Measurements from ENCODE around the gene API5. TPM values are rescaled to one million over a fixed set of nuclear protein-coding genes. Genes with fewer than 3 reads are reported as not detected.
A peak's percentile ranks its signal among the peaks of the same experiment; 100 is the strongest.

API5 gene
- polyA plus RNA-seq (2013, experiment 1 of 2): 107 TPM
- 116 TPM for polyA plus RNA-seq (2013, experiment 2 of 2)

DNA sequence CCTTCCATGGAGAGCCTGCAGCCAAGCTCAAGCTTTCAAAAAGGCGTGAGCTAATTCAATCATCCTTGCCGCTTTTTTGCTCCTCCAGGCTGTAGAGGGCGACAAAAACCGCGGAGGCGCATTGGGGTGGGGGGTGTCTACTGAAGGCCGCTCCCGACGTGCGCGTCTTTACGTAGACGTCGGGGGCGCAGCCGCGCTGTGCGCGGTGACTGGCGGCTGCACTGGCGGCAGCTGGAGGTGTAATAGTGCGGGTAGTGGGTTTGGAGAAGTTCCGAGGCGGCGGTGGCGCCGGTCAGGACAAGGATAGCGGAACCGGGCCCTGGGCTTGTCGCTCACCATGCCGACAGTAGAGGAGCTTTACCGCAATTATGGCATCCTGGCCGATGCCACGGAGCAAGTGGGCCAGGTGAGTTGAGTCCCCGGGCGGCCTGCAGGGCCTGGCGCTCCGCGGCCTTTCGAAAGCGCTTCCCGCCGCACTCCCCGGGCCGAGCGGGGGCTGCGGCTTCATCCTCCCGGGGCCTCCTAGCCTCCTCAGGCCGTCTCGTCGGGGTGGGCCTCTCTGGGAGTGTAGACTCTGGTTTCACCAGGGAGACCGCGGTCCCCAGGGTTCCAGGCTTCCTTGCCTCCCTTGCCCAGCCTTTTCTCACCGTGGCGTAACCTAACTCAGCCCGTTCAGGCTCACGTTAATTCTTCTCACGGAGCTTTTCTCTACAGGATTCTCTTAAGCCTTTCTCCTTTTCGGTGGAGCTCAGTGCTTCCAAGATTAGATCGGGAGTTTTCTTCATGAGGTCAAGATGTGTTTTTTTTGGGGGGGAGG lies at the start of gene API5:
Gene API5, plus strand, starts transcription at position 206 of the 817 bp plus-strand sequence. Its CDS starts 132 bp downstream, at position 338.
- H3K4me3 ChIP-seq (ENCODE audit: low read length): peak within 1 kb of the TSS; percentile 77
- under 1% methylated on average over 60 of the region's 60 CpGs for WGBS
- peak within 1 kb of the TSS; percentile 81 for H3K27ac ChIP-seq (ENCODE audit: low read depth, low read length)
- H3K9ac ChIP-seq (ENCODE audit: low read depth, low read length): peak within 1 kb of the TSS; percentile 94
- H3K4me1 ChIP-seq (ENCODE audit: insufficient read depth, low read length): peaks cover 9% of the 10 kb centered on the region; the same call in 1 of the 2 replicates
- no peaks in the 10 kb centered on the region for H3K9me3 ChIP-seq (ENCODE audit: insufficient read depth, low read depth, low read length)
- no peaks in the 10 kb centered on the region for H3K27me3 ChIP-seq (ENCODE audit: insufficient read depth, low read length)
- peaks cover 8% of the 10 kb centered on the region for H3K36me3 ChIP-seq (ENCODE audit: insufficient read depth, low read length)

DNA sequence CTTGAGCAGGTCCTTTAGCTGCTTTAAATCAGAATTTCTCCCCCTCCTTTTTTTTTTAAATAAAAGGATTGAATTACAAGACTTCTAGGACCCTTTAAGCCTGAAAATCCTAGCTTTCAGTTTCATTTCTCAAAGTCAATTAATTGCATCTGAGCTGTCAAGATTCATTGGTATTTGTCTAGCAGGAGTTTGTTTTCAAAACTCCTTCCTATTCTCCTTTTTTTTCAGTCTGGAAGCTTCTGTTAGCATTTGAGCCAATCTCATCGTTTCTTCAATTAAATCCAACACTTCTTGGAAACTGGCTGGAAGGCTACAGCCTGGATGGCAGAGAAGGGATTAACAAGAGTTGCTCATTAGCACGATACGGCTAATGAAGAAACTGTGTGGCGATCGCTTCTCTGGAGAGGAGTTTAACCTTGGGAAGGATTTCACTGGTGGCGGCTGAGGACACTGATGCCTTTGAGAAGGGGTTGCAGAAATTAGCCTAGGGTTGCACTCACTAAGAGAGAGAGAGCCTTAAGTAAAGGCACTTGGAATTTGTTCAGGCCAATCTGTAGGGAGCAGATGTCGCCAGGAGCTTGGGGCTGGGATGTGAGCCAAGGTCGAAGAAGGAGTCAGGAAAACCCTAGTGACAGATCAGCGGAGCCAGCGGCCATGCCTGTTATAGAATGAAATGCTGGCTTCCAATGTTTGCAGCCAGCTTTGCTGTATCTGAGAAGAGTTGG lies 43.8 kb upstream of the API5 start:
- Histone ChIP-seq H3K9me3 (ENCODE audit: insufficient read depth, low read depth, low read length) (0 out of 2 replicates have a peak, but pooled peaks cover 3% of the 10 kb centered on the region), H3K36me3 (ENCODE audit: insufficient read depth, low read length) (no peaks in the 10 kb centered on the region), H3K27me3 (ENCODE audit: insufficient read depth, low read length) (no peaks in the 10 kb centered on the region), H3K4me1 (ENCODE audit: insufficient read depth, low read length) (peaks cover 7% of the 10 kb centered on the region), H3K9ac (ENCODE audit: low read depth, low read length) (no peak overlapping the region), H3K4me3 (ENCODE audit: low read length) (no peak overlapping the region), H3K27ac (ENCODE audit: low read depth, low read length) (no peak overlapping the region)
- 93% methylated on average over 10 of the region's 10 CpGs for WGBS

DNA sequence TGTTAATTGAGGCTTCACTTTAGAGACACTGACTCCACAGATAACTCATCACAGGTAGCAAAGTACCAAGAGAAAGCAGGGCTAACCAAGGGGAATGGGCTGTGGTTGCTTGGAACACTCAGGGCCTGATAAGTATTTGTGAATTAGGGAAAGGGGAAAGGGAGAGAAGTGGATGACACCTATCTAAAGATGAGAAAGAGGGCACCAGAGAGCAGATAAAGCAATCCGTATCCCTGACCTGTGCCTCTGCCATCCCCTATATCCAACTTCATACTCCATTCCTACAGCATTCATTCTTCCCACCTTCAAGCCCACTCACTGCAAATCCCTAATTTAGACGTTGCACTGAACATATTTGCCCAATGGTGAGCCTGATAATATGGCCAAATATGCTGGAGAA lies 43.0 kb upstream of the API5 start:
- 0 out of 2 replicates have a peak, but pooled peaks cover 3% of the 10 kb centered on the region for H3K9me3 ChIP-seq (ENCODE audit: insufficient read depth, low read depth, low read length)
- 22% methylated on average over 2 of the region's 2 CpGs for WGBS
- peaks cover 7% of the 10 kb centered on the region for H3K4me1 ChIP-seq (ENCODE audit: insufficient read depth, low read length)
- H3K27ac ChIP-seq (ENCODE audit: low read depth, low read length): no peak overlapping the region
- no peaks in the 10 kb centered on the region for H3K27me3 ChIP-seq (ENCODE audit: insufficient read depth, low read length)
- no peaks in the 10 kb centered on the region for H3K36me3 ChIP-seq (ENCODE audit: insufficient read depth, low read length)
- no peak overlapping the region for H3K9ac ChIP-seq (ENCODE audit: low read depth, low read length)
- peak overlapping the region; percentile 13; the same call in 1 of the 2 replicates for H3K4me3 ChIP-seq (ENCODE audit: low read length)

DNA sequence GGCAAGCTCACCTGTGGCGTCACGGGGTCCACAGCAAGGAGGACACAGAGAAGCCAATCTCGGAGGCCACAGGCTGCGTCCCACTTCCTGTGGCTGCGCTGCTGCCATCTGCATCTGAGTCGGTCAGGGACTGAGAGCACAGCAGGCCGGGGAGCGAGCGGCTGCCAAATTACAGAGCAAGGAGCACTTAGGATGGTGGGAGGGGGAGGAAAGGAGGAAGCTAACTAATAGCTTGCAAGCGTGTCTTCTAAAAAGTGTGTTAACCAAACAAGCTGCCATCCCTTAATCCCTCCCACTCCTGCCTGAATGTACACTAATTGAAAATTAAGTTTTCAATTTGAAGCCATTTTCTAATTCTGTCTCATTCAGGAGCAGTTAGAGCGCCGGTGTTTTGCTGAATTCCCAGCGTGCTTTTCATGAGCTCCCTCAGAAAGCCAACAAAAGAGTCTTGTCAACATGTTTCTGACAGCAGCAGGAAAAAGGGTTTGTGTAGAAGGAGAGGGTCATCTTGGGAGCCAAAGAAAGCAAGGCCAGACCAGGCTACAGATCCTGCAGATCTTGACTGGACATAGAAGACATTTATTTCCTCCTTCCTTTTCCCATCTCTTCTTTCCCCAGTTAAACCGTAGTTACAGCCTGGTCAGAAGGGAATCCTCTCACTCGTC lies 42.4 kb upstream of the API5 start:
- H3K4me1 ChIP-seq (ENCODE audit: insufficient read depth, low read length): peaks cover 7% of the 10 kb centered on the region
- 0 out of 2 replicates have a peak, but pooled peaks cover 3% of the 10 kb centered on the region for H3K9me3 ChIP-seq (ENCODE audit: insufficient read depth, low read depth, low read length)
- H3K9ac ChIP-seq (ENCODE audit: low read depth, low read length): no peak overlapping the region
- no peaks in the 10 kb centered on the region for H3K36me3 ChIP-seq (ENCODE audit: insufficient read depth, low read length)
- H3K4me3 ChIP-seq (ENCODE audit: low read length): peak overlapping the region; percentile 13
- no peaks in the 10 kb centered on the region for H3K27me3 ChIP-seq (ENCODE audit: insufficient read depth, low read length)
- 54% methylated on average over 15 of the region's 15 CpGs for WGBS
- H3K27ac ChIP-seq (ENCODE audit: low read depth, low read length): no peak overlapping the region

DNA sequence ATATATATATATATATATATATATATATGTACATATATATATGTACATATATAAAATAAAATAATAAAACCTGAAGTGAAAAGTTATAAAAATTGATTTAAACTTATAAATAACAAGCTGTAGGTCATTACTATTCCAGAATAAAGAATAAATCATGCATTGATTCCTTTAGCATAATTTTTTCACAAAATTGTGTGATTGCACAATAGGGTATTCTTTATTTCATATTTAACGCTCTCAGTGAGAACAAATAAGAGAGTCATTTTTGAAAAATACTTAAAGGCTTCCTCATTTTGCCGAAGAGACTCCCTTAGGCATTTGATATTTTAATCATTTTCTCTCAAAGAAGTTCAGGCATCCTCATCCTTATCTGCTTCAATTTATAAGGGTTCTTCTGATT lies 41.3 kb upstream of the API5 start:
- Histone ChIP-seq H3K9ac (ENCODE audit: low read depth, low read length) (no peak overlapping the region), H3K4me1 (ENCODE audit: insufficient read depth, low read length) (peaks cover 7% of the 10 kb centered on the region), H3K4me3 (ENCODE audit: low read length) (no peak overlapping the region), H3K27ac (ENCODE audit: low read depth, low read length) (no peak overlapping the region), H3K27me3 (ENCODE audit: insufficient read depth, low read length) (no peaks in the 10 kb centered on the region), H3K36me3 (ENCODE audit: insufficient read depth, low read length) (no peaks in the 10 kb centered on the region), H3K9me3 (ENCODE audit: insufficient read depth, low read depth, low read length) (peaks cover 8% of the 10 kb centered on the region; the same call in 1 of the 2 replicates)
- WGBS: 93% methylated on average over 1 of the region's 2 CpGs

DNA sequence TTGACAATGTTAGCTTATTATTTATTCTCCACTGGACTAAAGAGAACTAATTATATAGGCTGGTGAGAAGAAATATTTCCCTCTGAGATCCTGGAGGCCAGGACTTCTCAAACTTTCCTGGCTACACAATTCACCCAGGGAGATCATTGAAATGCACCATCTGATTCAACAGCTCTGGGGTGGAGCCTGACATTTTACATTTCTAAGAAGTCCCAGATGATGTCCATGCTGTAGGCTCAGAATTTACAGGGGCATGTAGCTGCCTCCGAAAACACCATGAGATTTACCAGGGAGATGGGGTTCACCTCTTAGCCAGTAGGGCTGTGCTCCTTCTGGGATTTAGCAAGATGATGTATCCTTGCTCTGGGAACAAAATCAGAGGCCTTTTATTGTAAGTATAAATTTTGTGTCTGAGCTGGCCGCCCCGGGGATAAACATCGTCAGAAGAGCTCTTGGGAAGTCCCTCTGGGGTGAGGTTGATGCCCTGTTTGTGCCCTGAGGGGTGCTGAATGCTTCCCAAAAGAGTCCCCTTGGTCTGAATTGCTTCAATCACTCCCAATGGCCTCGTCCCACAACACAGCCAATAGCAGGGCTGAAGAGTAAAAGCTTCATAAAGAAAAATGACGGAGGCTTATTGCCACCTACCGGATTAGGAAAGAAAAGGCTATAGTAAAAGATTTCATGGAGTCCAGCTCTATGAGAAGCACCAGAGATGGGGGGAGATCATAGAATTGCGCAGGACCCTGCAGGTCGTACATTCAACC lies 33.4 kb upstream of the API5 start:
- peaks cover 6% of the 10 kb centered on the region; the same call in 1 of the 2 replicates for H3K9me3 ChIP-seq (ENCODE audit: insufficient read depth, low read depth, low read length)
- H3K27ac ChIP-seq (ENCODE audit: low read depth, low read length): no peak overlapping the region
- no peak overlapping the region for H3K4me3 ChIP-seq (ENCODE audit: low read length)
- H3K27me3 ChIP-seq (ENCODE audit: insufficient read depth, low read length): no peaks in the 10 kb centered on the region
- 63% methylated on average over 9 of the region's 9 CpGs for WGBS
- no peak overlapping the region for H3K9ac ChIP-seq (ENCODE audit: low read depth, low read length)
- no peaks in the 10 kb centered on the region for H3K36me3 ChIP-seq (ENCODE audit: insufficient read depth, low read length)
- peaks cover 7% of the 10 kb centered on the region; the same call in 1 of the 2 replicates for H3K4me1 ChIP-seq (ENCODE audit: insufficient read depth, low read length)

DNA sequence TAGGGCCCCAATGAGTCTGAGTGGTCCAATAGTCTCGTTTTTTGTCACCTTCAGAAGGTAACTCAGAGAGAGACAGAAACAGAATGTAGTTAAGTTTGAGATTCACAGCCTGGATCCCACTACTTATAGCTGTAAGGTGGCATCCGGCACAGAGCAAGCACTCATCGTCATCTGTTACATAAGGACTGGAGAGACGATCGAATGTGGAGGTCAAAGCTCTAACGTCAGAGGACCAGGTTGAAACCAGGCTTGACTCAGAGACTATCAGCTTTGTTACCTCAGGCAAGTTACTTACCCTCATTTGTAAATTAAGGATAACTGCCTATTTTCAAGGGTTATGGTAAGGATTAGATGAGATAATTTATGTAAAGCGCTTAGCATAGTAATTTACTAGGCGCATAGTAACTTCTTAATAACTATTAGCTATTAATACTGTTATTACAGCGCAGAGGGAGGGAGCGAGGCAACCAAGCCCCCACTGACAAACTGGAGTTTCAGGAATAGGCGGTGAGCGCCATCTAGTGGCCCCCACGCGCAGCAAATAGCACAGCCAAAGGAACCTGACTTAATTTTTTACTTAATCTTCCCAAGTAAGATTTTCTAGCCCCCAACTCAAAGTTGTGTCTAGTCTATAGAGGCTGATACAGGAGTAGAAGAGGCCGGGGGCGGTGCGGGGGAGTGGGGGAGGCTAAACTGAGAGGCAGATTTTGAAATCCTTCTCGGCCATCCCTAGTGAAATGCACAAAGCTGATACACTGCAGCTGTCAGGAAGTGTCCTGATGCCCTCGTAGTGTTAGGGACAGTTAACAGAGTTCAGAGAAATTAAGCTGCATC lies 29.0 kb upstream of the API5 start:
- no peak overlapping the region for H3K27ac ChIP-seq (ENCODE audit: low read depth, low read length)
- H3K27me3 ChIP-seq (ENCODE audit: insufficient read depth, low read length): no peaks in the 10 kb centered on the region
- WGBS: 39% methylated on average over 17 of the region's 19 CpGs
- H3K9me3 ChIP-seq (ENCODE audit: insufficient read depth, low read depth, low read length): no peaks in the 10 kb centered on the region
- peaks cover 7% of the 10 kb centered on the region for H3K4me1 ChIP-seq (ENCODE audit: insufficient read depth, low read length)
- H3K36me3 ChIP-seq (ENCODE audit: insufficient read depth, low read length): no peaks in the 10 kb centered on the region
- H3K9ac ChIP-seq (ENCODE audit: low read depth, low read length): no peak overlapping the region
- H3K4me3 ChIP-seq (ENCODE audit: low read length): no peak overlapping the region

DNA sequence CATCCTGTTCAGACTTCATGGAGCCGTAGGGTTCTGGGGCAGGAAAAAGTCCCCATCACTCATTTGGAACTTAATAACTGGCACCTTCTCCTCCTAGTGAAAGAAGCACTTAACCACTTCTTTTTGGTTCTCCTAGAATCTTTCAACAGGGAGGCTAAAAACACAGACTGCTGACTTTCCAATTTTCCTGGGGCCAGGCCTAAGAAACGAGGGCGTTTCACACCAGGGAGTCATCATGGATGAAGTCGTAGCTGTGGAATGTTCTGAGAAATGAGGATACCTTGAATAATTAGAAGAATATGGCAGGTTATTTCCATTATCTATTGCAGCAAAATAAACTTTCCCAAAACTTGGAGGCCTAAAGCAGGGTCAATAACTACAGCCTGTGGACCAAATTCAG lies 26.0 kb upstream of the API5 start:
- 79% methylated on average over 4 of the region's 4 CpGs for WGBS
- H3K4me1 ChIP-seq (ENCODE audit: insufficient read depth, low read length): peaks cover 3% of the 10 kb centered on the region; the same call in 1 of the 2 replicates
- no peak overlapping the region for H3K9ac ChIP-seq (ENCODE audit: low read depth, low read length)
- no peaks in the 10 kb centered on the region for H3K27me3 ChIP-seq (ENCODE audit: insufficient read depth, low read length)
- H3K9me3 ChIP-seq (ENCODE audit: insufficient read depth, low read depth, low read length): 0 out of 2 replicates have a peak, but pooled peaks cover 4% of the 10 kb centered on the region
- H3K36me3 ChIP-seq (ENCODE audit: insufficient read depth, low read length): no peaks in the 10 kb centered on the region
- no peak overlapping the region for H3K27ac ChIP-seq (ENCODE audit: low read depth, low read length)
- H3K4me3 ChIP-seq (ENCODE audit: low read length): no peak overlapping the region

DNA sequence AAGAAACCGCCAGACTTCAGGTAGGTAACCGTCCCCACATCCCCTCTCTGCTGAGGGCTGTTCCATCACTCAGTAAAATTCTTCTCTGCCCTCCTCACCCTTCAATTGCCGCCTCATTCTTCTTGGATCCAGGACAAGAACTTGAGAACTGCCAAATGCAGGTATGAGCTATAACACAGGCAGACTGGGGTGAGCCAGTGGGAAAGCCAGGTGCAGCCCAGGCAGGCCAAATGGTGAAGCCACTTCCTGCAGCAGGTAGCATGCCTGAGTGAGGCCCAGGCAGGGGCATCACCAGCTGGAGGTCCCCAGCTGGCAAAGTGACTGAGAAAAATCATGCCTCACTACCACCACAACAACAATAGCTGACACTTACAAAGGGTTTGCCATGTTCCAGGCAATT lies 22.4 kb upstream of the API5 start:
- Histone ChIP-seq H3K4me1 (ENCODE audit: insufficient read depth, low read length) (peaks cover 7% of the 10 kb centered on the region; the same call in 1 of the 2 replicates), H3K9ac (ENCODE audit: low read depth, low read length) (no peak overlapping the region), H3K27me3 (ENCODE audit: insufficient read depth, low read length) (no peaks in the 10 kb centered on the region), H3K27ac (ENCODE audit: low read depth, low read length) (no peak overlapping the region), H3K4me3 (ENCODE audit: low read length) (no peak overlapping the region), H3K9me3 (ENCODE audit: insufficient read depth, low read depth, low read length) (0 out of 2 replicates have a peak, but pooled peaks cover 4% of the 10 kb centered on the region), H3K36me3 (ENCODE audit: insufficient read depth, low read length) (no peaks in the 10 kb centered on the region)
- 94% methylated on average over 3 of the region's 3 CpGs for WGBS

DNA sequence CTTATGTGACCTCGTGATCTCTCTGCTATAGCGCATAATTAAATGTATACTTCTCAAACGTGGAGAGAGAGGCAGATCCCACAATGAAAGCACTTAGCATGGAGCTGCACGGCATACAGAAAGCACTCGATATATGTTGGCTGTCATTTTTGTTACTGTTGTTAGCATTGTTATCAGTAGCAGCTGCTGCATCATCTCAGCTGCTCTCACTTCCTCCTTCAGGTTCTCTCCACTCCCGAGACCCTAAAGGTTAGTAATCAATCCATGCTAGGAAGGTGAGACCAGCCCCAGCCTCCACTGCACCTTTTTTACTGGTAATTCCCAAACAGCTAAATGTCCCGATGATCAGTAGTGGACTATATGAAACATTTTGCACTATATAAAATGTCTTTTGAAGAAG lies 13.4 kb upstream of the API5 start:
- no peak overlapping the region for H3K27ac ChIP-seq (ENCODE audit: low read depth, low read length)
- H3K9me3 ChIP-seq (ENCODE audit: insufficient read depth, low read depth, low read length): peaks cover 21% of the 10 kb centered on the region
- WGBS: 78% methylated on average over 7 of the region's 7 CpGs
- no peak overlapping the region for H3K4me3 ChIP-seq (ENCODE audit: low read length)
- no peaks in the 10 kb centered on the region for H3K27me3 ChIP-seq (ENCODE audit: insufficient read depth, low read length)
- no peaks in the 10 kb centered on the region for H3K4me1 ChIP-seq (ENCODE audit: insufficient read depth, low read length)
- no peak overlapping the region for H3K9ac ChIP-seq (ENCODE audit: low read depth, low read length)
- no peaks in the 10 kb centered on the region for H3K36me3 ChIP-seq (ENCODE audit: insufficient read depth, low read length)
